ENCODE measurements around the gene COL4A1. TPM values are rescaled to one million over a fixed set of nuclear protein-coding genes. Genes with fewer than 3 reads are reported as not detected.

COL4A1 gene
- 80.9 to 116 TPM (median 104 TPM) in 5 replicates for total RNA-seq (2022; extraction: Qiagen RNA extraction)

DNA sequence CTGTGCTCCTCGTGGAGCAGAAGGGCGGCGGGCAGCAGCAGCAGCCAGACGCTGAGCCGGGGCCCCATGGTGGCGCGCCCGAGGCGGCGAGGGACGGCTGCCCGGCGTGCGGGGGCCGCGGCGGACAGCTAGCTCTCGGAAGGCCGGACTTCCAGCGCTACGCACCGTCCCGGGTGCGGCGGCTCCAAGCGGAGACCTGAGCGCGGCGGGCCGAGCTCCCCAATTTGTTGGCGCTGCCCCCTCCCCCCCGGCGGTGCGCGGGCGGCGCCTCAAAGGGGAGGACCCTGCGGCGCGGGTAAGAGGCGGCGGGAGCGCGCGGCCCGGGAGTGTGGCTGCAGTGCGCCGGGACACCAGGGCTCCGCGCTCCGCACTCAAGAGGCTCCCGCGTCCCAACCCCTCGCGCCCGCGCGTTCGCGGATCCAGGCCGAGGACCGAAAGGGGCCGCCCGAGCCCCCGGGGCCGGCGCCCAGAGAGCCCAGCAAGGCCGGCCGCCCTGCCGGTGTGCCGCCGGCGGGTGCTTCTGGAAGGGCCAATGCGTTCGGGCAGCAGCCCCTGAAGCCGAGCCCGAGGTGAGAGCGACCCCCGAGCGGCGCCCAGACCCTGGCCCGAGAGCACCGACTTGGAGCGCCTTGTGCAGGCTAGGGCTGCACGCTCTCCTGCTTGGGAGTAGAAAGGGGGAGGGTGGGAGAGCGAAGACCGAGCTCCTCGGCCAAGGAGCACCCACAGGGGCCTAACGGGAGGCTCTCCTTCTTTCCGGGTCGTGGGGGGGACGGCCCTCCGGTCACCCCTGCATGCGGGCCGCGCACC, at the start of gene COL4A1, which contains the start of gene COL4A2:
Gene COL4A1, minus strand, starts transcription at position 198 of the 807 bp plus-strand sequence. Its CDS starts 130 bp downstream, at position 68.
Gene COL4A2, plus strand, starts transcription at position 325 of the 807 bp plus-strand sequence. CDS start 620 bp downstream, outside the sequence.

Other genes starting within 250 kb of the COL4A1 start
- 138 to 189 TPM (median 160 TPM) in 5 replicates for gene COL4A2, start 127 bp upstream of the COL4A1 start, total RNA-seq (2022; extraction: Qiagen RNA extraction)

All from A549 treated with dexamethasone at 1 μM for 4 hours (cell line).